GM12872 (cell line): ENCODE data around the gene C18orf32.
A peak's percentile ranks its signal among the peaks of the same experiment; 100 is the strongest.

ENCODE experiments used
- CTCF ChIP-seq: IDR thresholded peaks from 3 replicates; pipeline ENCODE4 v1.5.1; 2011; ENCODE audit warnings: low read depth, mild to moderate bottlenecking, low read length, moderate library complexity; ENCODE audit not compliant: insufficient read depth

C18orf32 gene

GRCh38 chr18:49457616-49458015 is 29.4 kb downstream of the C18orf32 start:
- no peak for TF ChIP-seq CTCF

GRCh38 chr18:49456794-49457193 is 30.2 kb downstream of the C18orf32 start:
- no peak for TF ChIP-seq CTCF

GRCh38 chr18:49447810-49448745 is 39.0 kb downstream of the C18orf32 start:
- peak; percentile 77 for TF ChIP-seq CTCF

- TF ChIP-seq CTCF: no peak
Measured at GRCh38 chr18:49446481-49446880, 40.6 kb downstream of the C18orf32 start.

GRCh38 chr18:49444581-49444980 is 42.5 kb downstream of the C18orf32 start:
- TF ChIP-seq CTCF: no peak

GRCh38 chr18:49443837-49444236 is 43.2 kb downstream of the C18orf32 start:
- TF ChIP-seq CTCF: no peak

GRCh38 chr18:49441338-49441938 is 45.6 kb downstream of the C18orf32 start:
- TF ChIP-seq CTCF: no peak
